Keratinocyte (primary cell): ENCODE data around the gene TMEM45A. TPM values are rescaled to one million over a fixed set of nuclear protein-coding genes. Genes with fewer than 3 reads are reported as not detected.

Source experiments
- DNase-seq: peaks from one replicate; pipeline ENCODE4 v3.0.0-alpha.2; 2011; ENCODE audit warnings: low read depth, missing footprints, low spot score
- FAIRE-seq: peaks from 2 replicates; lab custom pipeline; 2011; peaks lifted over from hg19 to GRCh38; lab: Jason Lieb, UNC
- H2AFZ ChIP-seq: 2 replicates; pipeline ENCODE4 v1.6.0; 2012; ENCODE audit warnings: low read length, control low read depth, inconsistent platforms; ENCODE audit not compliant: control insufficient read depth
- H3K27ac ChIP-seq: 2 replicates; pipeline ENCODE4 v1.5.1; 2011; ENCODE audit warnings: low read length; ENCODE audit not compliant: control insufficient read depth, insufficient read depth
- H3K27me3 ChIP-seq: 3 replicates; pipeline ENCODE4 v1.6.0; 2011; ENCODE audit warnings: low read length; ENCODE audit not compliant: control insufficient read depth, insufficient read depth; ENCODE audit errors: extremely low read depth
- H3K36me3 ChIP-seq, 2 experiments: 2 replicates in 1 of 2; 3 replicates in 1 of 2; pipeline ENCODE4 v1.5.1; 2011; ENCODE audit warnings: low read length in 2 of 2, mild to moderate bottlenecking in 1 of 2; ENCODE audit not compliant: control insufficient read depth in 2 of 2, insufficient read depth in 2 of 2; ENCODE audit errors: extremely low read depth in 1 of 2
- H3K4me1 ChIP-seq: 3 replicates; pipeline ENCODE4 v1.5.1; 2011; ENCODE audit warnings: low read length; ENCODE audit not compliant: control insufficient read depth, insufficient read depth; ENCODE audit errors: extremely low read depth
- H3K4me2 ChIP-seq: 3 replicates; pipeline ENCODE4 v1.6.0; 2011; ENCODE audit warnings: low read depth, low read length; ENCODE audit not compliant: control insufficient read depth, insufficient read depth; ENCODE audit errors: extremely low read depth
- H3K4me3 ChIP-seq, 3 experiments: fragments of 200-600 bp in 1 of 3; sonication (generic) in 1 of 3; 2 replicates in 2 of 3; 3 replicates in 1 of 3; pipeline ENCODE4 v1.5.1; 2011 to 2016; ENCODE audit warnings: low read length in 3 of 3, mild to moderate bottlenecking in 3 of 3, control low read depth in 2 of 3, inconsistent platforms in 1 of 3, low read depth in 1 of 3, mixed read lengths in 1 of 3, mixed run types in 1 of 3, moderate library complexity in 1 of 3; ENCODE audit not compliant: control insufficient read depth in 2 of 3, insufficient read depth in 2 of 3; ENCODE audit errors: extremely low read depth in 1 of 3
- H3K79me2 ChIP-seq: 2 replicates; pipeline ENCODE4 v1.6.0; 2012; ENCODE audit warnings: low read length; ENCODE audit not compliant: control insufficient read depth, insufficient read depth
- H3K9ac ChIP-seq: 3 replicates; pipeline ENCODE4 v1.6.0; 2011; ENCODE audit warnings: low read length; ENCODE audit not compliant: control insufficient read depth, insufficient read depth; ENCODE audit errors: extremely low read depth
- H3K9me1 ChIP-seq: 3 replicates; pipeline ENCODE4 v1.6.0; 2011; ENCODE audit warnings: low read length; ENCODE audit not compliant: control insufficient read depth, insufficient read depth; ENCODE audit errors: extremely low read depth
- H3K9me3 ChIP-seq: 2 replicates; pipeline ENCODE4 v1.5.1; 2012; ENCODE audit warnings: low read depth, low read length; ENCODE audit not compliant: control insufficient read depth
- H4K20me1 ChIP-seq: 3 replicates; pipeline ENCODE4 v1.6.0; 2011; ENCODE audit warnings: low read length; ENCODE audit not compliant: control insufficient read depth, insufficient read depth; ENCODE audit errors: extremely low read depth
- CTCF ChIP-seq, 3 experiments: IDR thresholded peaks in 1 of 3; conservative IDR thresholded peaks in 1 of 3; optimal IDR thresholded peaks in 1 of 3; 2 replicates in 2 of 3; 3 replicates in 1 of 3; pipeline versions ENCODE3 to v1.5.1; 2011; ENCODE audit warnings: low read length in 3 of 3, mild to moderate bottlenecking in 3 of 3, moderate library complexity in 2 of 3, control low read depth in 1 of 3, inconsistent platforms in 1 of 3; ENCODE audit not compliant: insufficient read depth in 2 of 3; ENCODE audit errors: extremely low read depth in 1 of 3
- EZH2 ChIP-seq: IDR thresholded peaks from one replicate; pipeline ENCODE4 v1.6.1; 2012; ENCODE audit warnings: inconsistent platforms, mild to moderate bottlenecking, low read length, moderate library complexity
- dilution Hi-C: fragments of 300-500 bp; cut with MboI; formaldehyde crosslinking; loops from one replicate; pipeline ENCODE4 v1.7.0; 2020; ENCODE audit warnings: low sequenced_read_pairs; ENCODE audit not compliant: extremely low pct_ligation_motif_present
- polyA plus RNA-seq, 5 experiments: library from polyadenylated mRNA; depleted of rRNA in 3 of 5; stranded (reverse) in 3 of 5; stranded (forward) in 1 of 5; unstranded in 1 of 5; fragments of >200 nt; gene quantifications; 1 replicate in 1 of 5; 2 replicates in 3 of 5; 3 replicates in 1 of 5; pipeline versions ENCODE4 v1.2.1 to v1.2.3, GENCODE V29; 2011 to 2012; ENCODE audit warnings: missing spikeins in 2 of 5, low read depth in 1 of 5, low replicate concordance in 1 of 5

TMEM45A gene
- polyA plus RNA-seq, 1 donor (not counting 4 experiments of a cell fraction or from before 2014, with no cell fraction given), result 57.2 TPM

- no peaks in the 10 kb centered on the region for H3K9me3 ChIP-seq
- peak overlapping the region; percentile 39 for H3K27ac ChIP-seq
- DNase-seq, result no peak
- H3K9me1 ChIP-seq, result no peaks in the 10 kb centered on the region
- TF ChIP-seq EZH2 (no peak), CTCF (optimal IDR thresholded peaks at IDR 0.05 in 1 of 3, IDR thresholded peaks at IDR 0.05 in 1 of 3, conservative IDR thresholded peaks at IDR 0.05 in 1 of 3; ENCODE audit: extremely low read depth in 1 of 3, insufficient read depth in 2 of 3, low read length in 3 of 3) (no peak)
- H3K36me3 ChIP-seq, result no peaks in the 10 kb centered on the region
- peak overlapping the region; percentile 36 for H3K4me2 ChIP-seq
- peaks cover 27% of the 10 kb centered on the region for H3K4me1 ChIP-seq
- H4K20me1 ChIP-seq, result no peaks in the 10 kb centered on the region
- H3K9ac ChIP-seq, result no peak overlapping the region
- H3K4me3 ChIP-seq, result no peak overlapping the region
- no peaks in the 10 kb centered on the region for H3K27me3 ChIP-seq
- no peaks in the 10 kb centered on the region for H3K79me2 ChIP-seq
- peak; percentile 75 for FAIRE-seq
- H2AFZ ChIP-seq, result no peak overlapping the region
- dilution Hi-C loops, result no loop called here
Observed at GRCh38 chr3:100556673-100557310, 64.4 kb downstream of the TMEM45A start.

- H3K4me1 ChIP-seq, result peaks cover 42% of the 10 kb centered on the region
- no peak overlapping the region for H3K4me3 ChIP-seq
- H3K9ac ChIP-seq, result no peak overlapping the region
- no peaks in the 10 kb centered on the region for H3K79me2 ChIP-seq
- TF ChIP-seq CTCF (optimal IDR thresholded peaks at IDR 0.05 in 1 of 3, IDR thresholded peaks at IDR 0.05 in 1 of 3, conservative IDR thresholded peaks at IDR 0.05 in 1 of 3; ENCODE audit: extremely low read depth in 1 of 3, insufficient read depth in 2 of 3, low read length in 3 of 3) (no peak), EZH2 (no peak)
- no peaks in the 10 kb centered on the region for H3K9me3 ChIP-seq
- no peak overlapping the region for H3K4me2 ChIP-seq
- no peak overlapping the region for H3K27ac ChIP-seq
- no peaks in the 10 kb centered on the region for H4K20me1 ChIP-seq
- no peak overlapping the region for H2AFZ ChIP-seq
- FAIRE-seq (no peak), DNase-seq (no peak)
- no peaks in the 10 kb centered on the region for H3K36me3 ChIP-seq
- dilution Hi-C loops, result no loop called here
- H3K9me1 ChIP-seq, result no peaks in the 10 kb centered on the region
- H3K27me3 ChIP-seq, result no peaks in the 10 kb centered on the region
Observed at GRCh38 chr3:100558233-100558632, 65.8 kb downstream of the TMEM45A start.
